HEK293 (cell line): Measurements from ENCODE around the gene SLC35G6.

Source experiments
- GLI4 ChIP-seq: fragments of 450-650 bp; formaldehyde crosslinking; IDR thresholded peaks from 2 replicates; pipeline ENCODE4 v1.5.1; 2016; ENCODE audit warnings: missing biosample characterization, missing genetic modification characterization
- GLIS2 ChIP-seq: fragments of 450-650 bp; formaldehyde crosslinking; IDR thresholded peaks from 2 replicates; pipeline ENCODE4 v1.5.1; 2016; ENCODE audit warnings: missing biosample characterization, missing genetic modification characterization
- MYNN ChIP-seq: fragments of 450-650 bp; formaldehyde crosslinking; IDR thresholded peaks from 2 replicates; pipeline ENCODE4 v1.5.1; 2016; ENCODE audit warnings: missing biosample characterization, missing genetic modification characterization, borderline replicate concordance
- MZF1 ChIP-seq: fragments of 450-650 bp; formaldehyde crosslinking; IDR thresholded peaks from 2 replicates; pipeline ENCODE4 v1.5.1; 2017; ENCODE audit warnings: missing biosample characterization, missing genetic modification characterization, borderline replicate concordance
- PRDM4 ChIP-seq: fragments of 450-650 bp; formaldehyde crosslinking; IDR thresholded peaks from 2 replicates; pipeline ENCODE4 v1.5.1; 2017; ENCODE audit warnings: missing biosample characterization, missing genetic modification characterization
- SP2 ChIP-seq: fragments of 450-650 bp; formaldehyde crosslinking; IDR thresholded peaks from 2 replicates; pipeline ENCODE4 v1.5.1; 2016; ENCODE audit warnings: missing biosample characterization, missing genetic modification characterization
- SP7 ChIP-seq: fragments of 450-650 bp; formaldehyde crosslinking; IDR thresholded peaks from 2 replicates; pipeline ENCODE4 v1.5.1; 2016; ENCODE audit warnings: missing biosample characterization, missing genetic modification characterization
- ZBTB11 ChIP-seq: fragments of 450-650 bp; formaldehyde crosslinking; conservative IDR thresholded peaks from 2 replicates; pipeline ENCODE4 v1.5.1; 2016; ENCODE audit warnings: low read depth, missing biosample characterization, missing genetic modification characterization
- ZBTB20 ChIP-seq: fragments of 450-650 bp; formaldehyde crosslinking; IDR thresholded peaks from 2 replicates; pipeline ENCODE4 v1.5.1; 2016; ENCODE audit warnings: missing biosample characterization, missing genetic modification characterization
- ZBTB48 ChIP-seq: fragments of 450-650 bp; formaldehyde crosslinking; IDR thresholded peaks from 2 replicates; pipeline ENCODE4 v1.5.1; 2016; ENCODE audit warnings: missing biosample characterization, missing genetic modification characterization
- ZBTB6 ChIP-seq: fragments of 450-650 bp; formaldehyde crosslinking; IDR thresholded peaks from 2 replicates; pipeline ENCODE4 v1.5.1; 2017; ENCODE audit warnings: missing biosample characterization, missing genetic modification characterization
- ZBTB7A ChIP-seq: fragments of 450-650 bp; formaldehyde crosslinking; IDR thresholded peaks from 2 replicates; pipeline ENCODE4 v1.5.1; 2016; ENCODE audit warnings: low read depth, missing biosample characterization, missing genetic modification characterization
- ZBTB8A ChIP-seq: fragments of 450-650 bp; formaldehyde crosslinking; IDR thresholded peaks from 2 replicates; pipeline ENCODE4 v1.5.1; 2016; ENCODE audit warnings: missing biosample characterization, missing genetic modification characterization
- ZFP41 ChIP-seq: fragments of 450-650 bp; formaldehyde crosslinking; IDR thresholded peaks from 2 replicates; pipeline ENCODE4 v1.5.1; 2016; ENCODE audit warnings: missing biosample characterization, missing genetic modification characterization, borderline replicate concordance
- ZFP69B ChIP-seq: fragments of 450-650 bp; formaldehyde crosslinking; IDR thresholded peaks from 2 replicates; pipeline ENCODE4 v1.5.1; 2016; ENCODE audit warnings: missing biosample characterization, missing genetic modification characterization
- ZIC2 ChIP-seq: fragments of 450-650 bp; formaldehyde crosslinking; IDR thresholded peaks from 2 replicates; pipeline ENCODE4 v1.5.1; 2016; ENCODE audit warnings: missing biosample characterization, missing genetic modification characterization
- ZNF10 ChIP-seq: fragments of 450-650 bp; formaldehyde crosslinking; IDR thresholded peaks from 2 replicates; pipeline ENCODE4 v1.5.1; 2017; ENCODE audit warnings: missing biosample characterization, missing genetic modification characterization
- ZNF138 ChIP-seq: fragments of 450-650 bp; formaldehyde crosslinking; IDR thresholded peaks from 2 replicates; pipeline ENCODE4 v1.5.1; 2016; ENCODE audit warnings: missing biosample characterization, missing genetic modification characterization, borderline replicate concordance
- ZNF140 ChIP-seq: fragments of 450-650 bp; formaldehyde crosslinking; IDR thresholded peaks from 2 replicates; pipeline ENCODE4 v1.5.1; 2016; ENCODE audit warnings: missing biosample characterization, missing genetic modification characterization
- ZNF148 ChIP-seq: fragments of 450-650 bp; formaldehyde crosslinking; IDR thresholded peaks from 2 replicates; pipeline ENCODE4 v1.5.0; 2017; ENCODE audit warnings: missing biosample characterization, missing genetic modification characterization, borderline replicate concordance
- ZNF16 ChIP-seq: fragments of 450-650 bp; formaldehyde crosslinking; IDR thresholded peaks from 2 replicates; pipeline ENCODE4 v1.5.1; 2016; ENCODE audit warnings: low read depth, missing biosample characterization, missing genetic modification characterization
- ZNF175 ChIP-seq: fragments of 450-650 bp; formaldehyde crosslinking; IDR thresholded peaks from 2 replicates; pipeline ENCODE4 v1.5.1; 2016; ENCODE audit warnings: missing biosample characterization, missing genetic modification characterization
- ZNF184 ChIP-seq: fragments of 450-650 bp; IDR thresholded peaks from 2 replicates; pipeline ENCODE4 v1.5.1; 2018; ENCODE audit warnings: missing biosample characterization, mild to moderate bottlenecking, missing genetic modification characterization
- ZNF2 ChIP-seq: fragments of 450-650 bp; formaldehyde crosslinking; IDR thresholded peaks from 2 replicates; pipeline ENCODE4 v1.5.1; 2016; ENCODE audit warnings: missing biosample characterization, missing genetic modification characterization
- ZNF221 ChIP-seq: fragments of 450-650 bp; formaldehyde crosslinking; IDR thresholded peaks from 2 replicates; pipeline ENCODE4 v1.5.1; 2017; ENCODE audit warnings: missing biosample characterization, missing genetic modification characterization, borderline replicate concordance
- ZNF23 ChIP-seq: fragments of 450-650 bp; formaldehyde crosslinking; IDR thresholded peaks from 2 replicates; pipeline ENCODE4 v1.5.1; 2016; ENCODE audit warnings: missing biosample characterization, missing genetic modification characterization, borderline replicate concordance
- ZNF324 ChIP-seq: fragments of 450-650 bp; formaldehyde crosslinking; IDR thresholded peaks from 2 replicates; pipeline ENCODE4 v1.5.1; 2016; ENCODE audit warnings: missing biosample characterization, missing genetic modification characterization
- ZNF391 ChIP-seq: fragments of 450-650 bp; formaldehyde crosslinking; IDR thresholded peaks from 2 replicates; pipeline ENCODE4 v1.5.1; 2016; ENCODE audit warnings: low read depth, missing biosample characterization, missing genetic modification characterization, borderline replicate concordance
- ZNF433 ChIP-seq: fragments of 450-650 bp; formaldehyde crosslinking; IDR thresholded peaks from 2 replicates; pipeline ENCODE4 v1.5.1; 2016; ENCODE audit warnings: missing biosample characterization, missing genetic modification characterization, low read depth
- ZNF530 ChIP-seq: fragments of 450-650 bp; formaldehyde crosslinking; IDR thresholded peaks from 2 replicates; pipeline ENCODE4 v1.5.1; 2016; ENCODE audit warnings: low read depth, missing biosample characterization, missing genetic modification characterization
- ZNF548 ChIP-seq: fragments of 450-650 bp; formaldehyde crosslinking; IDR thresholded peaks from 2 replicates; pipeline ENCODE4 v1.5.1; 2016; ENCODE audit warnings: missing biosample characterization, missing genetic modification characterization
- ZNF600 ChIP-seq: fragments of 450-650 bp; formaldehyde crosslinking; IDR thresholded peaks from 2 replicates; pipeline ENCODE4 v1.5.1; 2016; ENCODE audit warnings: missing biosample characterization, missing genetic modification characterization

The SLC35G6 gene

GRCh38 chr17:7440113-7440833 is 41.0 kb upstream of the SLC35G6 start (continued):
- TF ChIP-seq ZNF600 (0 out of 2 replicates have a peak, but pooled peaks have one; percentile 37), ZNF548 (tag by site-specific recombination) (no peak), MYNN (tag by site-specific recombination) (peak; percentile 8; the same call in 1 of the 2 replicates), ZNF175 (tag by site-specific recombination) (no peak), PRDM4 (tag by site-specific recombination) (no peak), ZFP41 (tag by site-specific recombination) (no peak), ZNF324 (tag by site-specific recombination) (peak; percentile 48; the same call in 1 of the 2 replicates), ZBTB48 (tag by site-specific recombination) (peak; percentile 44), ZNF530 (tag by site-specific recombination) (no peak), ZBTB20 (tag by site-specific recombination) (peak; percentile 77), ZNF138 (tag by site-specific recombination) (no peak), GLI4 (tag by site-specific recombination) (no peak), SP7 (peak; percentile 70; the same call in 1 of the 2 replicates), ZNF10 (tag by site-specific recombination) (no peak), ZBTB11 (peak; percentile 35; the same call in 1 of the 2 replicates), GLIS2 (tag by site-specific recombination) (peak; percentile 94), ZNF148 (tag by site-specific recombination) (no peak; the same call in 1 of the 2 replicates), ZNF2 (tag by site-specific recombination) (no peak; the same call in 1 of the 2 replicates), ZNF16 (tag by site-specific recombination) (no peak), ZNF391 (tag by site-specific recombination) (peak; percentile 42; the same call in 1 of the 2 replicates), ZNF221 (tag by site-specific recombination) (no peak), ZBTB6 (tag by site-specific recombination) (no peak), ZNF184 (no peak), ZNF140 (tag by site-specific recombination) (no peak), SP2 (peak; percentile 64), ZNF433 (no peak), ZBTB7A (tag by site-specific recombination) (peak; percentile 73; the same call in 1 of the 2 replicates), ZFP69B (tag by site-specific recombination) (no peak; the same call in 1 of the 2 replicates), MZF1 (tag by site-specific recombination) (no peak), ZBTB8A (tag by site-specific recombination) (peak; percentile 83), ZNF23 (tag by site-specific recombination) (no peak), ZIC2 (tag by site-specific recombination) (peak; percentile 70)
